Adrenal gland (tissue), 12 donors: ENCODE results near the gene ALG9. TPM values are rescaled to one million over a fixed set of nuclear protein-coding genes. Genes with fewer than 3 reads are reported as not detected.
A peak's percentile ranks its signal among the peaks of the same experiment; 100 is the strongest.

Experiments
- DNase-seq, 7 donors: peaks; one replicate each; pipeline ENCODE4 v3.0.0-alpha.2; 2019 to 2020
- H3K27ac ChIP-seq, 5 donors: fragments of 200-600 bp; sonication (generic) in 4 of 5; 1 replicate in 3 of 5; 2 replicates in 2 of 5; pipeline versions ENCODE4 v1.5.1 to v1.8.0; 2016 to 2020; ENCODE audit warnings: mild to moderate bottlenecking in 1 of 5
- H3K27me3 ChIP-seq: fragments of 200-600 bp; 2 replicates; pipeline ENCODE4 v1.8.0; 2021
- H3K36me3 ChIP-seq, 2 donors: fragments of 200-600 bp; replicated peaks in 1 of 2; 1 replicate in 1 of 2; 2 replicates in 1 of 2; pipeline versions ENCODE4 v1.5.1 to v1.8.0; 2018 to 2022
- H3K4me1 ChIP-seq, 2 donors: fragments of 200-600 bp; replicated peaks in 1 of 2; 1 replicate in 1 of 2; 2 replicates in 1 of 2; pipeline versions ENCODE4 v1.5.1 to v1.8.0; 2018 to 2021
- H3K4me3 ChIP-seq, 4 donors: fragments of 200-600 bp; sonication (generic) in 3 of 4; one replicate each; pipeline ENCODE4 v1.5.1; 2016 to 2018
- H3K9me3 ChIP-seq, 3 donors: fragments of 200-600 bp; sonication (generic) in 1 of 3; replicated peaks in 1 of 3; 1 replicate in 2 of 3; 2 replicates in 1 of 3; pipeline versions ENCODE4 v1.5.1 to v1.8.0; 2016 to 2021
- POLR2A ChIP-seq, 2 donors: fragments of 450-650 bp; IDR thresholded peaks; one replicate each; pipeline ENCODE4 v1.6.1; 2017; ENCODE audit warnings: antibody characterized with exemption in 2 of 2, mild to moderate bottlenecking in 2 of 2, moderate library complexity in 1 of 2
- WGBS, 4 donors: extraction: QIAGEN DNeasy Blood & Tissue Kit in 2 of 4; methylation state at CpG; one replicate each; pipeline versions ENCODE4 v1.1.5 to v1.1.7; 2013 to 2017; 5-methylcytosine and 5-hydroxymethylcytosine counted together
- intact Hi-C, 2 donors: fragments of 100-400 bp; cut with DNase I; formaldehyde crosslinking; loops; one replicate each; pipeline versions ENCODE4 v1.14.1 to v1.15.0; 2022 to 2023
- polyA plus RNA-seq, 3 donors: library from polyadenylated mRNA; stranded (reverse); fragments of 200-250 nt in 2 of 3; fragments of 350-450 nt in 1 of 3; fragmentation: Illumina TruSeq in 1 of 3; extraction: RNeasy Lipid Tissue Mini Kit (QIAGEN cat#74804) in 1 of 3; gene quantifications; one replicate each; pipeline ENCODE4 v1.2.3, GENCODE V29; 2013 to 2014
- total RNA-seq, 9 donors: library from RNA; depleted of rRNA in 4 of 9; stranded (reverse); fragments of >200 nt in 4 of 9; fragments of 120-200 nt in 1 of 9; fragmentation: NEBNext Ultra II Directional in 1 of 9; extraction: Animal tissue kit (Norgen Biotek cat#: 25700) in 1 of 9; gene quantifications; one replicate each; pipeline versions ENCODE4 v1.1.0 to v1.2.4, GENCODE V29; 2013 to 2023
- TF ChIP-seq, protein P1 (sequence below), 6 experiments: fragments of 450-650 bp in 4 of 6; fragments of 200-600 bp in 2 of 6; sonication (generic) in 1 of 6; IDR thresholded peaks; 1 replicate in 5 of 6; 2 replicates in 1 of 6; pipeline versions ENCODE4 v1.5.1 to v1.8.0; 2016 to 2021; ENCODE audit warnings: antibody characterized with exemption in 6 of 6, mild to moderate bottlenecking in 2 of 6, moderate library complexity in 1 of 6
- donor health status: healthy with polysubstance abuse.
- donor health status: Bipolar disorder and iron deficiency.
- donor health status: DM: yes; HTN: yes; CAD: no.
- donor health status: DM: no; HTN: no; CAD: no.
- donor health status: DM: no; HTN: no; CAD: no.
- donor health status: DM: yes; HTN: yes; CAD: no.

Gene ALG9
- total and polyA plus RNA-seq, 12 donors, result 23.6 to 53.6 (median 31.2) TPM

- peaks cover 0 to 57% of the 10 kb centered on the region in 2 donors for H3K36me3 ChIP-seq
- intact Hi-C loops, result no loop called here
- no peak for DNase-seq
- TF ChIP-seq, protein P1, sequence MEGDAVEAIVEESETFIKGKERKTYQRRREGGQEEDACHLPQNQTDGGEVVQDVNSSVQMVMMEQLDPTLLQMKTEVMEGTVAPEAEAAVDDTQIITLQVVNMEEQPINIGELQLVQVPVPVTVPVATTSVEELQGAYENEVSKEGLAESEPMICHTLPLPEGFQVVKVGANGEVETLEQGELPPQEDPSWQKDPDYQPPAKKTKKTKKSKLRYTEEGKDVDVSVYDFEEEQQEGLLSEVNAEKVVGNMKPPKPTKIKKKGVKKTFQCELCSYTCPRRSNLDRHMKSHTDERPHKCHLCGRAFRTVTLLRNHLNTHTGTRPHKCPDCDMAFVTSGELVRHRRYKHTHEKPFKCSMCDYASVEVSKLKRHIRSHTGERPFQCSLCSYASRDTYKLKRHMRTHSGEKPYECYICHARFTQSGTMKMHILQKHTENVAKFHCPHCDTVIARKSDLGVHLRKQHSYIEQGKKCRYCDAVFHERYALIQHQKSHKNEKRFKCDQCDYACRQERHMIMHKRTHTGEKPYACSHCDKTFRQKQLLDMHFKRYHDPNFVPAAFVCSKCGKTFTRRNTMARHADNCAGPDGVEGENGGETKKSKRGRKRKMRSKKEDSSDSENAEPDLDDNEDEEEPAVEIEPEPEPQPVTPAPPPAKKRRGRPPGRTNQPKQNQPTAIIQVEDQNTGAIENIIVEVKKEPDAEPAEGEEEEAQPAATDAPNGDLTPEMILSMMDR (IDR thresholded peaks at IDR 0.05), result no peak
- no peak for TF ChIP-seq POLR2A (IDR thresholded peaks at IDR 0.05)
- peaks cover 0 to 28% of the 10 kb centered on the region in 2 donors for H3K4me1 ChIP-seq
- no peaks in the 10 kb centered on the region for H3K9me3 ChIP-seq
- WGBS, 4 donors, result 83 to 89% (median 86%) methylated on average over 3 of the region's 3 CpGs
- H3K27me3 ChIP-seq, result no peaks in the 10 kb centered on the region
- H3K4me3 ChIP-seq, result no peak overlapping the region
- H3K27ac ChIP-seq, result peak overlapping the region in 1 of 5 donors; percentile 11
These were observed 108.3 kb downstream of the ALG9 start for GRCh38 chr11:111762981-111763643.

GRCh38 chr11:111762526-111762925 is 108.9 kb downstream of the ALG9 start:
- Histone ChIP-seq H3K27me3 (no peaks in the 10 kb centered on the region), H3K27ac (no peak overlapping the region), H3K4me3 (no peak overlapping the region), H3K9me3 (no peaks in the 10 kb centered on the region), H3K4me1 (peaks cover 0 to 28% of the 10 kb centered on the region in 2 donors), H3K36me3 (peaks cover 0 to 63% of the 10 kb centered on the region in 2 donors)
- intact Hi-C loops, result no loop called here
- no peak for TF ChIP-seq POLR2A (IDR thresholded peaks at IDR 0.05)
- TF ChIP-seq, protein P1 (IDR thresholded peaks at IDR 0.05), result no peak
- DNase-seq, result no peak
- WGBS, 4 donors, result 95 to 100% (median 97%) methylated on average over 5 of the region's 5 CpGs

- intact Hi-C loops, result no loop called here
- TF ChIP-seq, protein P1 (IDR thresholded peaks at IDR 0.05), result no peak
- no peak for TF ChIP-seq POLR2A (IDR thresholded peaks at IDR 0.05)
- Histone ChIP-seq H3K9me3 (no peaks in the 10 kb centered on the region), H3K4me1 (peaks cover 0 to 27% of the 10 kb centered on the region in 2 donors), H3K4me3 (no peak overlapping the region), H3K36me3 (peaks cover 0 to 77% of the 10 kb centered on the region in 2 donors), H3K27ac (no peak overlapping the region), H3K27me3 (no peaks in the 10 kb centered on the region)
- 90 to 93% (median 91%) methylated on average over 4 of the region's 4 CpGs for WGBS, 4 donors
- DNase-seq, result no peak
These were observed 110.3 kb downstream of the ALG9 start for GRCh38 chr11:111761036-111761435.

GRCh38 chr11:111759778-111760407 is 111.5 kb downstream of the ALG9 start:
- WGBS, 4 donors, result 72 to 76% (median 74%) methylated on average over 5 of the region's 5 CpGs
- intact Hi-C loops, result no loop called here

More at GRCh38 chr11:111759778-111760407, 111.5 kb downstream of the ALG9 start:
- no peak for DNase-seq
- H3K4me3 ChIP-seq, result no peak overlapping the region
- H3K4me1 ChIP-seq, result peaks cover 0 to 24% of the 10 kb centered on the region in 2 donors
- no peaks in the 10 kb centered on the region for H3K9me3 ChIP-seq
- H3K36me3 ChIP-seq, result peaks cover 0 to 87% of the 10 kb centered on the region in 2 donors
- peak overlapping the region in 1 of 5 donors; percentile 7 for H3K27ac ChIP-seq
- no peak for TF ChIP-seq POLR2A (IDR thresholded peaks at IDR 0.05)
- TF ChIP-seq, protein P1 (IDR thresholded peaks at IDR 0.05), result no peak
- H3K27me3 ChIP-seq, result no peaks in the 10 kb centered on the region
